T-helper 17 cell (primary cell): ENCODE data around the gene APOC3. TPM values are rescaled to one million over a fixed set of nuclear protein-coding genes. Genes with fewer than 3 reads are reported as not detected.

Experiments used
- ATAC-seq: fragments of 150-1000 bp; cut with Tn5 transposase; 2 replicates; pipeline ENCODE4 v1.10.0; 2021; ENCODE audit warnings: mild to moderate bottlenecking, moderate library complexity
- DNase-seq, 3 donors: peaks; one replicate each; pipeline versions ENCODE4 v3.0.0 to v3.0.0-alpha.2; 2020 to 2021
- H3K9me3 ChIP-seq: one replicate; pipeline ENCODE4 v1.7.0; 2013; ENCODE audit warnings: low read length, mild to moderate bottlenecking; ENCODE audit not compliant: control insufficient read depth, poor library complexity, severe bottlenecking
- H3K27ac Mint-ChIP-seq: one replicate; pipeline ENCODE4 v1.8.0; 2022; ENCODE audit warnings: mild to moderate bottlenecking, moderate library complexity, mixed read lengths
- H3K27me3 Mint-ChIP-seq: one replicate; pipeline ENCODE4 v1.8.0; 2022; ENCODE audit warnings: mixed read lengths
- H3K36me3 Mint-ChIP-seq: one replicate; pipeline ENCODE4 v1.8.0; 2022; ENCODE audit warnings: low read depth, mixed read lengths
- H3K4me1 Mint-ChIP-seq: one replicate; pipeline ENCODE4 v1.8.0; 2022; ENCODE audit warnings: mild to moderate bottlenecking, mixed read lengths
- H3K4me3 Mint-ChIP-seq: one replicate; pipeline ENCODE4 v1.8.0; 2022; ENCODE audit warnings: mild to moderate bottlenecking, moderate library complexity, mixed read lengths
- total RNA-seq, 4 donors: library from RNA in 2 of 4; stranded (reverse) in 2 of 4; gene quantifications; one replicate each; pipeline ENCODE4 v1.2.3 and lab custom pipeline; 2022 to 2026

Gene APOC3
- total RNA-seq, 2 donors from 2014 or later: not detected

- Mint-ChIP-seq H3K27me3 (no peaks in the 10 kb centered on the region), H3K27ac (no peak within 1 kb of the TSS), H3K36me3 (no peaks in the 10 kb centered on the region), H3K4me3 (peak within 1 kb of the TSS; percentile 80), H3K4me1 (peaks cover 8% of the 10 kb centered on the region)
- DNase-seq (no peak), ATAC-seq (no peak)
- H3K9me3 ChIP-seq: no peaks in the 10 kb centered on the region
These were observed 7.8 kb downstream of the APOC3 start, which contains the start of gene APOA1 for GRCh38 chr11:116837231-116838091. TSS of gene APOA1 (minus strand) at chr11:116837622. CDS start at chr11:116837387, 235 bp downstream.

DNA sequence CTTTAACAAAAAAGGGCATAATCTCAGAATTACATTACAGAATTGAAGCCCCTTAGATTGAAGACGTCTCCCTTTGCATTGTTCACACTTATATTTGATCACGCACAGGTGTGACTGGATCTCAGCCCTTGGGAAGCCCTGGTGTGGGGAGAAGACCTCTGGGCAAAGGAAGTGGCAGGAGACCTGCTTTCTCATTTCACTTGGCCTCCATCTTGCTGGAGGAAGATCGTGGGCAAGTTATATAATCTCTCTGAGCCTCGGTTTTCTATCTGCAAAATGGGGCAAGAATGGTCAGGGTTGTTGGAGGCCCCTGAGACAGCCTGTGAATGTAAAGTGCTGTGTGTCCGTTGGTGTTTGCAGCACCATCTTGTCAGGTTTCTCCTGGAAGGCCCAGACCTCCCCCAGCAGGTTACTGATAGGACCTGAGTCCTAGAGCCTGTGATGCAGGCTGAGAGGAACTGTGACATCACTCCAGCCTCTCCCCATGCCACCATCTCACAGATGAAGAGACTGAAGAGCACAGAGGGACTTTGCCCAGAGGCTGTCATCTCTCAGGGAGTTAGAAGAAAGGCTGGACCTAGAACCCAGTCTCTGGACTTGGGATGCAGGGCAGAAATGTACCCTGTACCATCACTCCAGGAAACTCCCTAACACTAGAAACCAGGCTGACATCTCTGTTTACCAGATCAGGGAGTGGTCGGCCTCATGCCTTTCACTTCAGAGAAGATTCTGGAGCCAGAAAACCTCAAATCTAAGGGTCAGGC lies 8.8 kb downstream of the APOC3 start:
- H3K27me3 Mint-ChIP-seq: no peaks in the 10 kb centered on the region
- H3K4me3 Mint-ChIP-seq: no peak overlapping the region
- no peak overlapping the region for H3K27ac Mint-ChIP-seq
- DNase-seq: no peak
- no peak for ATAC-seq
- H3K36me3 Mint-ChIP-seq: no peaks in the 10 kb centered on the region
- peaks cover 11% of the 10 kb centered on the region for H3K4me1 Mint-ChIP-seq
- no peaks in the 10 kb centered on the region for H3K9me3 ChIP-seq

DNA sequence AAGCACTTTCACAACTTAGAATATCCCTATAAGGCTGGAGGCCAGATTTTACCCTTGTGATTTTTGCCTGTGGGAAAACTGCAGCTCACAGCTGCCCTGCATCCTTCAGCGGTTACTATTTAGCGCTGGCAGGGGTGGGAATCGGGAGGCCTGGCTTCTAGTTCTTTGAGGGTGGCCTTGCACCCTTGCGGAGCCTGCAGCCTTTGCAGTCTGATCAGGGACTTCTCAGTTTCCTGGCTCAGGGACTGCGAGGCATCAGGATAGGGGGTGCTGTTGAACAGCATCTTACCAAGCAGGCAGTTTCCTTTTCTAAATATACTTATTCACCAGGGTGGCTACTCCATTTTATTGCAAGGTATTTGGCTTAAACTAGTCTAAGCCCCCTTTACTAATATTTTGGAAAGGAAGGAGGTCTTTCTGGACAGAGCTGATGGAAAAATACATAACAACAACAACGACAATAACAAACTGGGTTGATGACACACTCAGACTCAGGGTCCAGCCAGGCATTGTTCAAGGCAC lies 10.6 kb downstream of the APOC3 start:
- DNase-seq (no peak), ATAC-seq (no peak)
- H3K36me3 Mint-ChIP-seq: peaks cover 4% of the 10 kb centered on the region
- H3K9me3 ChIP-seq: no peaks in the 10 kb centered on the region
- H3K27me3 Mint-ChIP-seq: no peaks in the 10 kb centered on the region
- no peak overlapping the region for H3K27ac Mint-ChIP-seq
- H3K4me1 Mint-ChIP-seq: peaks cover 6% of the 10 kb centered on the region
- no peak overlapping the region for H3K4me3 Mint-ChIP-seq

DNA sequence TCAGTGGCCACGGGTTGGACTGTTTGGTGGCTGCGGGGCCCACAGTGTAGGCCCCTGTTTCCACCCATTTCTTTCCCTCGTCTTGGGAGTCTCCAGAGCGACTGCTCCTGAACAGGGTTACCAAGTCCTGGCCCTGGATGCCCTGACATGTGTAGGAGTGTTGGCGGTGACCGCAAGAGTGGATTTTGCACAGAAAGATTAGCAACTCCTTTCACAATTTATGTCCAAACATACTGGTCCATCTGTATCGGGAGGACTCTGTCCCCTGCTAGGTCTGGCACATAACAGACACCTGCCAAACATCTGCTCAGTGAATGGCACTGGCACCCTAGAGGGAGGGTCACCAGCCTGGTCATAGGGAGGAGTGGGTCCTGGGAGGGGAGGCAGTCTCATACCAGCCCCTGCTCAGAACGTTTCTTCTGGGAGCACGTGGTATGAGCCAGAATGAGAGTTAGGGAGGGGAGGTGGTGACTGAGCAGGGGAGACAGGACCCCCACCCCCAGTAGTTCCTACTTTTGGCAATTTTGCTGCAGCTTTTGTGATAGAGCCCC lies 11.1 kb downstream of the APOC3 start:
- Mint-ChIP-seq H3K4me1 (peaks cover 6% of the 10 kb centered on the region), H3K27me3 (no peaks in the 10 kb centered on the region), H3K27ac (no peak overlapping the region)

GRCh38 chr11:116842117-116842516 lies 12.4 kb downstream of the APOC3 start:
- H3K9me3 ChIP-seq: no peaks in the 10 kb centered on the region
- DNase-seq: no peak
- H3K4me3 Mint-ChIP-seq: no peak overlapping the region
- H3K4me1 Mint-ChIP-seq: peaks cover 4% of the 10 kb centered on the region
- H3K27ac Mint-ChIP-seq: no peak overlapping the region
- no peaks in the 10 kb centered on the region for H3K27me3 Mint-ChIP-seq
- H3K36me3 Mint-ChIP-seq: peaks cover 9% of the 10 kb centered on the region
- no peak for ATAC-seq

More for the DNA sequence above, 11.1 kb downstream of the APOC3 start:
- no peaks in the 10 kb centered on the region for H3K9me3 ChIP-seq
- Mint-ChIP-seq H3K4me3 (no peak overlapping the region), H3K36me3 (peaks cover 4% of the 10 kb centered on the region)
- no peak for DNase-seq
- no peak for ATAC-seq

GRCh38 chr11:116842909-116843308 lies 13.2 kb downstream of the APOC3 start:
- no peak overlapping the region for H3K27ac Mint-ChIP-seq
- ATAC-seq (no peak), DNase-seq (no peak)
- peaks cover 9% of the 10 kb centered on the region for H3K36me3 Mint-ChIP-seq
- H3K4me1 Mint-ChIP-seq: peaks cover 7% of the 10 kb centered on the region
- no peak overlapping the region for H3K4me3 Mint-ChIP-seq
- no peaks in the 10 kb centered on the region for H3K9me3 ChIP-seq
- H3K27me3 Mint-ChIP-seq: no peaks in the 10 kb centered on the region

DNA sequence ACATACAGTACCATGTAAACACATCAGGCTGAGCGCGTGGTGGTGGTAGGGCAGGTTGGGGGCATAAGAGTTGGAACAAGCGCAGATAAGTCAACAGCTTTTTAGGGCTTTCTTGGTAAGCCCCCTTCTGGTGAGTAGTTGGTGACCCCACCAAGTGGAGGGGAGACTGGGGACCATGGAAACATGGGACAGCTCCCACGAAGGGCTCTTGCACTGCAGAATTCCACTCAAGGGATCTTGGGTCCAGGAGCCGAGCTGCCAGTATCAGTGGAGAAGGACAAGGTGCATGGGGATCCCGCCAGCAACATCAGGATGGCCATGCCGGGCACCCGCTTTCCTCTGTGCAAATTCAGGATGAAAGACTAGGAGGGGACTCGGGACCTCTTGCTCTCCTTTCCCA lies 14.0 kb downstream of the APOC3 start:
- no peak overlapping the region for H3K4me3 Mint-ChIP-seq
- H3K36me3 Mint-ChIP-seq: peaks cover 9% of the 10 kb centered on the region
- DNase-seq: no peak
- no peak overlapping the region for H3K27ac Mint-ChIP-seq
- H3K9me3 ChIP-seq: no peaks in the 10 kb centered on the region
- H3K4me1 Mint-ChIP-seq: peaks cover 7% of the 10 kb centered on the region
- no peaks in the 10 kb centered on the region for H3K27me3 Mint-ChIP-seq
- ATAC-seq: no peak

DNA sequence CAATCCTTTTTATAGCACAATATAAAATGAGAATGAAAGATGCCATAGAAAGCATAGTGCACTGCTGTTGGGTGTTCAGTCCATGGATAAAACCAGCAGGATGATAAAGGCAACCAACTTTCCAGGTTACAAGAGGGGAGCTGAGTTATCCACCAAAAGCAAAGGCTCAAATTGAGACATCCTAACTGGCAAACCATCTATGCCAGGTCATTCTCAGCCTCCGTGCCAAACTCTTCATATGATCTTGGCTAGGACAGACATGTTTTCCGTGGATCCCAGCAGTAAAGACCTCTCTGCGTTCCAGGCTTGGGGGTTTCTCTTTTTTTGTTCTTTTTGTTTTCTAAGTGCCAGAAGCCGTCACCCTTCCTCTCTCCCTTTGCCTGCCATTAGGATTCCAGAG lies 15.0 kb downstream of the APOC3 start:
- Mint-ChIP-seq H3K4me1 (peaks cover 11% of the 10 kb centered on the region), H3K27me3 (no peaks in the 10 kb centered on the region), H3K27ac (no peak overlapping the region), H3K36me3 (peaks cover 9% of the 10 kb centered on the region), H3K4me3 (no peak overlapping the region)
- ATAC-seq (no peak), DNase-seq (no peak)
- no peaks in the 10 kb centered on the region for H3K9me3 ChIP-seq

DNA sequence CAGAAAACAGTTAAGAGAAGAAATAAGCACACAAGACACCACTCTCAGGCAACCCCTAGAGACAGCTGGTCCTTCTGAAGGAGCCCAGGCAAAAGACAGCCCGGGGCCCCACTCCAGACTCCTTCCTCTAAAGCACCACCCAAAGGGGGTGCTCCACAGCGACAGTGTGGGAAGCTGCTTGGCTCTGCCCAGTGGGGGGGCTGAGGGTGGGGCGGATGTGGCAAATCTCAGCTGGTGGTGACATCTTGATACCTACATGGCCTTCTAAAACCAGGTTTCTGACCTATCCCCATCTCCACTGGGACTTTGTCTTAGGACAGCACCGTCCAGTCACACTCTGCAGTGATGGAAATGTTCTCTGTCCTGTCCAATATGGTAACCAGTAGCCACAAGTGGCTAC lies 17.9 kb downstream of the APOC3 start:
- DNase-seq (no peak), ATAC-seq (no peak)
- no peaks in the 10 kb centered on the region for H3K9me3 ChIP-seq
- no peak overlapping the region for H3K4me3 Mint-ChIP-seq
- H3K27me3 Mint-ChIP-seq: no peaks in the 10 kb centered on the region
- peaks cover 9% of the 10 kb centered on the region for H3K36me3 Mint-ChIP-seq
- no peak overlapping the region for H3K27ac Mint-ChIP-seq
- peaks cover 33% of the 10 kb centered on the region for H3K4me1 Mint-ChIP-seq

- ATAC-seq: no peak
- peaks cover 43% of the 10 kb centered on the region for H3K4me1 Mint-ChIP-seq
These were observed 19.4 kb downstream of the APOC3 start for GRCh38 chr11:116849060-116849459.

GRCh38 chr11:116849486-116849885 lies 19.8 kb downstream of the APOC3 start:
- H3K9me3 ChIP-seq: no peaks in the 10 kb centered on the region
- no peak for ATAC-seq
- Mint-ChIP-seq H3K36me3 (peaks cover 9% of the 10 kb centered on the region), H3K4me3 (peak overlapping the region; percentile 19), H3K4me1 (peaks cover 45% of the 10 kb centered on the region), H3K27ac (peak overlapping the region; percentile 95), H3K27me3 (no peaks in the 10 kb centered on the region)
- no peak for DNase-seq

More at GRCh38 chr11:116849060-116849459, 19.4 kb downstream of the APOC3 start:
- no peaks in the 10 kb centered on the region for H3K27me3 Mint-ChIP-seq
- H3K27ac Mint-ChIP-seq: peak overlapping the region; percentile 95
- DNase-seq: no peak
- peaks cover 9% of the 10 kb centered on the region for H3K36me3 Mint-ChIP-seq
- H3K4me3 Mint-ChIP-seq: no peak overlapping the region
- no peaks in the 10 kb centered on the region for H3K9me3 ChIP-seq

DNA sequence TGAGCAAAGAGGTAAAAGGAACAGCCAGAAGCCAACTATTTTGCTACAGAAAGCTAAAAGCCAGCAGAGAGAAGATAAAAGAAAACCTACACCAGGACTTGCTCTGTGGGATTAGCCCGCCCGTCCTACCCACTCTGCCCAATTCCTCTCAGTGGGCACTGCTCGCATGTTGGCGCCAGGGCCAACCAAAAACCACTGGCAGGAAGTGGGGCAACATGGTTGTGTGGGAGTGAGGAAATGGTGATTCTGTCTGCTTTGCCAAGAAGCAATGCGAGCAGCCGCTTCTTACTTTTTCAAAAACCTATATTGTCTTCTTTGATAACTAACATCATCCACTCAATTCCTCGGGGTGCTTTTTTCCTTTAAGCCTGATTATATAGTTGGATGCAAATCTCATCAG lies 21.9 kb downstream of the APOC3 start:
- peak overlapping the region; percentile 86 for H3K4me3 Mint-ChIP-seq

More for the DNA sequence above, 21.9 kb downstream of the APOC3 start:
- peaks cover 59% of the 10 kb centered on the region for H3K4me1 Mint-ChIP-seq
- H3K27me3 Mint-ChIP-seq: no peaks in the 10 kb centered on the region
- ATAC-seq (no peak), DNase-seq (peak in 1 of 3 donors; percentile 29)
- no peaks in the 10 kb centered on the region for H3K9me3 ChIP-seq
- peak overlapping the region; percentile 95 for H3K27ac Mint-ChIP-seq
- H3K36me3 Mint-ChIP-seq: no peaks in the 10 kb centered on the region
